Peyer's patch (tissue), 4 donors: ENCODE results near the gene EPN1. TPM values are rescaled to one million over a fixed set of nuclear protein-coding genes. Genes with fewer than 3 reads are reported as not detected.
A peak's percentile ranks its signal among the peaks of the same experiment; 100 is the strongest.

ENCODE experiments used
- DNase-seq, 3 donors: peaks; one replicate each; pipeline ENCODE4 v3.0.0-alpha.2; 2017 to 2019
- H3K27ac ChIP-seq, 4 donors: fragments of 200-600 bp; sonication (generic); one replicate each; pipeline ENCODE4 v1.5.1; 2016 to 2019
- H3K27me3 ChIP-seq, 2 donors: fragments of 200-600 bp; sonication (generic); one replicate each; pipeline ENCODE4 v1.5.1; 2019
- H3K36me3 ChIP-seq, 3 donors: fragments of 200-600 bp; sonication (generic); one replicate each; pipeline ENCODE4 v1.5.1; 2016 to 2019
- H3K4me1 ChIP-seq, 4 donors: fragments of 200-600 bp; sonication (generic); one replicate each; pipeline ENCODE4 v1.5.1; 2016 to 2019
- H3K4me3 ChIP-seq, 4 donors: fragments of 200-600 bp; sonication (generic); 1 replicate in 3 of 4; 2 replicates in 1 of 4; pipeline ENCODE4 v1.5.1; 2016 to 2019; ENCODE audit warnings: mild to moderate bottlenecking in 1 of 4
- H3K9me3 ChIP-seq, 4 donors: fragments of 200-600 bp; sonication (generic); one replicate each; pipeline ENCODE4 v1.5.1; 2016 to 2019; ENCODE audit warnings: mild to moderate bottlenecking in 1 of 4
- CTCF ChIP-seq, 6 experiments: fragments of 450-650 bp in 4 of 6; fragments of 200-600 bp in 2 of 6; sonication (generic) in 1 of 6; IDR thresholded peaks; one replicate each; pipeline ENCODE4 v1.5.1; 2017 to 2019; ENCODE audit warnings: antibody characterized with exemption in 6 of 6, mild to moderate bottlenecking in 3 of 6, moderate library complexity in 1 of 6
- POLR2A ChIP-seq, 2 donors: fragments of 450-650 bp; IDR thresholded peaks; one replicate each; pipeline ENCODE4 v1.5.1; 2017; ENCODE audit warnings: antibody characterized with exemption in 2 of 2, mild to moderate bottlenecking in 2 of 2, moderate library complexity in 2 of 2
- total RNA-seq, 4 donors: library from RNA; depleted of rRNA; stranded (reverse); fragments of >200 nt; gene quantifications; one replicate each; pipeline ENCODE4 v1.1.0, GENCODE V29; 2016

The EPN1 gene
- total RNA-seq, 4 donors from 2014 or later = 120 to 241 (median 163) TPM

GRCh38 chr19:55677572-55678028 is 2.6 kb downstream of the EPN1 start:
- H3K36me3 ChIP-seq = peaks cover 0 to 52% (median 0%) of the 10 kb centered on the region in 3 donors
- TF ChIP-seq POLR2A (IDR thresholded peaks at IDR 0.05) (no peak), CTCF (IDR thresholded peaks at IDR 0.05) (no peak)

GRCh38 chr19:55678121-55678671 is 3.2 kb downstream of the EPN1 start:
- DNase-seq = peak in 2 of 3 donors; percentile 90 to 92
- peaks cover 0 to 48% (median 0%) of the 10 kb centered on the region in 3 donors for H3K36me3 ChIP-seq
- H3K4me3 ChIP-seq = peak overlapping the region in 2 of 4 donors; percentile 10 to 74
- peak overlapping the region; percentile 93 to 97 (median 94) for H3K27ac ChIP-seq
- no peaks in the 10 kb centered on the region for H3K27me3 ChIP-seq
- no peaks in the 10 kb centered on the region for H3K9me3 ChIP-seq
- peak in 1 of 6 experiments; percentile 8 for TF ChIP-seq CTCF (IDR thresholded peaks at IDR 0.05)
- TF ChIP-seq POLR2A (IDR thresholded peaks at IDR 0.05) = no peak
- peaks cover 4 to 77% (median 29%) of the 10 kb centered on the region in 4 donors for H3K4me1 ChIP-seq

More at GRCh38 chr19:55677572-55678028, 2.6 kb downstream of the EPN1 start:
- Histone ChIP-seq H3K27me3 (no peaks in the 10 kb centered on the region), H3K9me3 (no peaks in the 10 kb centered on the region), H3K27ac (peak overlapping the region; percentile 93 to 97 (median 94)), H3K4me3 (peak overlapping the region in 2 of 4 donors; percentile 74 to 89), H3K4me1 (peaks cover 4 to 74% (median 29%) of the 10 kb centered on the region in 4 donors)
- DNase-seq = peak in 1 of 3 donors; percentile 28

GRCh38 chr19:55679343-55680257 is 4.6 kb downstream of the EPN1 start:
- TF ChIP-seq CTCF (IDR thresholded peaks at IDR 0.05) (no peak), POLR2A (IDR thresholded peaks at IDR 0.05) (no peak)
- H3K9me3 ChIP-seq = no peaks in the 10 kb centered on the region
- peak overlapping the region in 3 of 4 donors; percentile 94 to 97 (median 95) for H3K27ac ChIP-seq
- no peak overlapping the region for H3K4me3 ChIP-seq
- H3K27me3 ChIP-seq = no peaks in the 10 kb centered on the region
- H3K4me1 ChIP-seq = peaks cover under 1 to 69% (median 29%) of the 10 kb centered on the region in 4 donors
- H3K36me3 ChIP-seq = peaks cover 0 to 50% (median 0%) of the 10 kb centered on the region in 3 donors
- no peak for DNase-seq

- Histone ChIP-seq H3K36me3 (peaks cover 0 to 58% (median 0%) of the 10 kb centered on the region in 3 donors), H3K27ac (peak overlapping the region in 1 of 4 donors; percentile 97), H3K4me3 (no peak overlapping the region), H3K27me3 (no peaks in the 10 kb centered on the region), H3K4me1 (peaks cover 6 to 77% (median 29%) of the 10 kb centered on the region in 4 donors), H3K9me3 (no peaks in the 10 kb centered on the region)
- TF ChIP-seq CTCF (IDR thresholded peaks at IDR 0.05) = no peak
- no peak for TF ChIP-seq POLR2A (IDR thresholded peaks at IDR 0.05)
- no peak for DNase-seq
These were observed 5.5 kb downstream of the EPN1 start for GRCh38 chr19:55680339-55681130.
